Naive thymus-derived CD8-positive, alpha-beta T cell (primary cell): ENCODE measurements around the gene RAB15. TPM values are rescaled to one million over a fixed set of nuclear protein-coding genes. Genes with fewer than 3 reads are reported as not detected.

ENCODE experiments used
- ATAC-seq, 2 donors: fragments of 150-1000 bp; cut with Tn5 transposase in 1 of 2; sonication (Bioruptor Pico), chemical (Tn5 transposase) in 1 of 2; 1 replicate in 1 of 2; 2 replicates in 1 of 2; pipeline ENCODE4 v1.10.0; 2021; ENCODE audit warnings: mild to moderate bottlenecking in 2 of 2, moderate library complexity in 2 of 2
- POLR2A ChIA-PET: fragments of 350-600 bp; sonication (Branson Sonifier 250); formaldehyde crosslinking; loops from one replicate; lab custom pipeline; 2021; ENCODE audit warnings: antibody characterized with exemption; lab: Charles Lee
- DNase-seq, 10 donors: peaks; one replicate each; pipeline versions ENCODE4 v3.0.0 to v3.0.0-alpha.2; 2020 to 2022
- H3K27ac Mint-ChIP-seq, 10 donors: one replicate each; pipeline ENCODE4 v1.8.0; 2020 to 2022; ENCODE audit warnings: mild to moderate bottlenecking in 10 of 10, mixed read lengths in 10 of 10, moderate library complexity in 4 of 10, inconsistent platforms in 1 of 10
- H3K27me3 Mint-ChIP-seq, 5 donors: one replicate each; pipeline ENCODE4 v1.8.0; 2021 to 2022; ENCODE audit warnings: mixed read lengths in 5 of 5
- H3K36me3 Mint-ChIP-seq, 3 donors: one replicate each; pipeline ENCODE4 v1.8.0; 2020 to 2022; ENCODE audit warnings: mixed read lengths in 3 of 3, mild to moderate bottlenecking in 2 of 3, inconsistent platforms in 1 of 3
- H3K4me1 Mint-ChIP-seq, 4 donors: one replicate each; pipeline ENCODE4 v1.8.0; 2021 to 2022; ENCODE audit warnings: mixed read lengths in 4 of 4
- H3K4me3 Mint-ChIP-seq, 10 donors: one replicate each; pipeline ENCODE4 v1.8.0; 2020 to 2022; ENCODE audit warnings: mild to moderate bottlenecking in 10 of 10, mixed read lengths in 10 of 10, moderate library complexity in 6 of 10, inconsistent platforms in 1 of 10
- H3K9me3 Mint-ChIP-seq, 9 donors: one replicate each; pipeline ENCODE4 v1.8.0; 2020 to 2022; ENCODE audit warnings: mixed read lengths in 9 of 9, mild to moderate bottlenecking in 3 of 9, inconsistent platforms in 1 of 9, moderate library complexity in 1 of 9
- polyA plus RNA-seq, 3 donors: library from polyadenylated mRNA; unstranded; fragments of 300-500 nt; fragmentation: Illumina TruSeq; gene quantifications; one replicate each; pipeline ENCODE4 v1.2.3, GENCODE V29; 2021
- total RNA-seq, 8 experiments: library from RNA in 2 of 8; stranded (reverse) in 2 of 8; gene quantifications; one replicate each; pipeline ENCODE4 v1.2.3 and lab custom pipeline; 2021 to 2026

RAB15 gene
- total and polyA plus RNA-seq, 5 experiments from 2014 or later: 3.9 to 11.9 (median 4.7) TPM

DNA sequence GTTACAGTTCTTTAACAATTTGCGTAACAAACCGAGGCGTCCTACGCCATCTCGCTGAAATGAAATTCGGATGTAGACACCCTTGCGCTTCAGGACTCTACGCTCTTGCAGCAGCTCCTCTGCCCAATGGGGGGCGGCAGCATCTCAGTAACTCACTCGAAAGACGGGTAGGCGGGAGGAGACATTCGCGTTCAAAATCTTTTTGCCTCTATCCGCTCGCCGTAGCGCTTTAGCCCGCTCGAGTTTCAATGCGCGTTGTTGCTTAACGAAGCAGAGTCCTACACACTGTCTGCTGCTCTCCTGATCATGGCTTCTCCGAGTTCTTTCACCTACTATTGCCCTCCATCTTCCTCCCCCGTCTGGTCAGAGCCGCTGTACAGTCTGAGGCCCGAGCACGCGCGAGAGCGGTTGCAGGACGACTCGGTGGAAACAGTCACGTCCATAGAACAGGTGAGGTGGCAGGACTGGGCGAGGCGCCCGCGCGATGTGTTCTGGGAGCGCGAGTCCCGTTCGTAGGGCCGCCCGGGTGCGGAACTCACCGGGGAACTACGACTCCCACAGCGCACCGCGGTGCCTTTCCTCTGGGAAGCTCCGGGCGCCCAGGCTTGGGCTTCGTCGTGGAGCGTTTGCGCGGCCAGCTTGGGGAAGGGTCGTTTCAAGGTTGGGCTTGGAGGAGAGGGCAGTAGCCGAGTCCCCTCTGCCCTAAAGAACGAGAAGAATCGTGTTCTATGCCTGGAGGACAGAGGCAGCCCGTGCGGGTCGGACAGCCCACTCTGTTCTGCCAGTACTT is 14.7 kb upstream of the RAB15 start, which contains the start of gene FNTB:
TSS of gene FNTB (plus strand) at position 248 of the 790 bp plus-strand sequence. CDS start at position 307, 59 bp downstream.
- Mint-ChIP-seq H3K27ac (peak within 1 kb of the TSS; percentile 91 to 100 (median 98)), H3K36me3 (peaks cover 0 to 4% (median 0%) of the 10 kb centered on the region in 3 donors), H3K9me3 (no peaks in the 10 kb centered on the region), H3K4me3 (peak within 1 kb of the TSS; percentile 86 to 99 (median 98)), H3K4me1 (peaks cover 30 to 58% (median 56%) of the 10 kb centered on the region in 4 donors), H3K27me3 (peaks cover 0 to 6% (median 0%) of the 10 kb centered on the region in 5 donors)
- DNase-seq: peak; percentile 85 to 99 (median 92)
- ATAC-seq: peak; percentile 92 to 94
- POLR2A ChIA-PET: interaction anchor here (0.5 to 2.7 kb wide), 15 partner anchors 13 to 620 kb away, joined by 3 to 12 read pairs (median 5); partner anchors contain the start of genes CHURC1 and FUT8

DNA sequence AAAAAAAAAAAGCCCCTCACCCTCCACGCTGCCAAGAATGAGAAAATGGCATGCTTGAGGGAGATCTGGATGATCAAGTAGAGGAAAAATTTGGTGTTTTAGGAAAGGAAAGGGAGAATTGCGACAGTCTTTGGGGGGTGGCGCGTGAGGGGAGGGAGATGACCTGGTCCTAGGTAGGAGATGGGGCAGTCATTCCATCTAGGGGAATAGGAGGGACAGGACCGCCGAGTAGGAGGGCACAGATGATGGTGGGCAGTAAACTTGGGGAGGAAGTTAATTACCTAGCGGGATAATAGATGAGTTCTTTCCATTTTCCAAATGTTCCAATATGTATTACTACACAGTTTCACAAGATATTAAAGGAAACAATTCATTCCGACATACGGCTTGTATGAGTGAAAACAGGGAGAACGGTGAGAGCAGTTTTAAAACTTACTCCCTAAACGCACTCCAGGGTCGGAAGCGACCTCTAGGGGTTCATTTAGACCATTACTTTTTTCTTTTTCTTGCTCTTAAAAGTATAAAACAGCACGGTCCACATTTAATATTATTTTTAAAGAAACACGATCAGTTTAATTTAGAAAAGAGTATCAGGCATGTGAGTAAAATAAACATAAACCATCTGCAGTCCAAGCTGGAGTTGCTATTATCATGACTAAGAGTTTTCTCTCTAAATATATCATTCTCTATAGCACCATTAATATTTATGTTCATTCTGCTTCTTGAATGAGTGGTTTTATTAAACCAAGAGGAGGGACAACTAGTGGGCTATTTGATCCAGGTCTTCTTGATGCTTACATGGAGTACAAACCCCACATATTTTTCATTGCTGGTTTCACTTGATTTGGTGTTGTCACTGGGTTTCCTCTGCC is 11.5 kb upstream of the RAB15 start:
- ATAC-seq (no peak), DNase-seq (peak in 6 of 10 donors; percentile 14 to 67 (median 48))
- peaks cover 0 to 6% (median 0%) of the 10 kb centered on the region in 5 donors for H3K27me3 Mint-ChIP-seq
- H3K4me1 Mint-ChIP-seq: peaks cover 19 to 33% (median 30%) of the 10 kb centered on the region in 4 donors
- H3K9me3 Mint-ChIP-seq: no peaks in the 10 kb centered on the region
- H3K36me3 Mint-ChIP-seq: no peaks in the 10 kb centered on the region
- POLR2A ChIA-PET: interaction anchor here (0.6 to 1.3 kb wide), 4 partner anchors 63 to 1365 kb away, joined by 3 to 6 read pairs (median 4); partner anchors contain the start of gene CHURC1
- peak overlapping the region in 4 of 10 donors; percentile 9 to 75 (median 14) for H3K27ac Mint-ChIP-seq
- peak overlapping the region; percentile 34 to 77 (median 69) for H3K4me3 Mint-ChIP-seq

DNA sequence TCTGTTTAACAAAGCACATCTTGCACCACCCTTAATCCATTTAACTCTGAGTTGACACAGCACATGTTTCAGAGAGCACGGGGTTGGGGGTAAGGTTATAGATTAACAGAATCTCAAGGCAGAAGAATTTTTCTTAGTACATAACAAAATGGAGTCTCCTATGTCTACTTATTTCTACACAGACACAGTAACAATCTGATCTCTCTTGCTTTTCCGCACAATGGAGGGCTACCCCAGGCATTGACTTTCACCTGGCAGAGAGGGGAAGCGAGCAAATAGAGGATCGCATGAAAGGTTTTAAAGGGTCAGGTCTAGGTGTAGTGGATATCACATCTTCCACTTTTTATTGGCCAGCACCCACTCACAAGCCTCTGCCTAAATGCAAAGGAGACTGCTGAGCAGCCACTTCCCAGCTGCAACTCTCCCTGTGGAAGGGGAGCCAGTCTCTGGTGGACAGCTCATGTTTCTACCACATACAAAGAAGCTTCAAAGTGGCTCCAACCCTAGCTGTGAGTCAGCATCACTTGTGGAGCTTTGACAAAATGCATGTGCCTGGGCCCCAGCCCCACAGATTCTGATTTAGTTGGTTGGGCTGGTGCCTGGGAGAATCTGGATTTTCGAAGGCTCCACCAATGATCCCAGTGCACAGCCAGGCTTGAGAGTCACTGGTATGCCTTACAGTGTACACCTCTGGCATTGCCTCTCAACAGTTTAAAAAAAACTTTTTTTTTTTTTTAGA is 7.4 kb upstream of the RAB15 start:
- POLR2A ChIA-PET: no interaction called here
- peaks cover 0 to 6% (median 0%) of the 10 kb centered on the region in 5 donors for H3K27me3 Mint-ChIP-seq
- H3K9me3 Mint-ChIP-seq: no peaks in the 10 kb centered on the region
- no peak overlapping the region for H3K27ac Mint-ChIP-seq
- ATAC-seq: no peak
- no peaks in the 10 kb centered on the region for H3K36me3 Mint-ChIP-seq
- H3K4me3 Mint-ChIP-seq: no peak overlapping the region
- peaks cover 6 to 19% (median 10%) of the 10 kb centered on the region in 4 donors for H3K4me1 Mint-ChIP-seq
- no peak for DNase-seq

DNA sequence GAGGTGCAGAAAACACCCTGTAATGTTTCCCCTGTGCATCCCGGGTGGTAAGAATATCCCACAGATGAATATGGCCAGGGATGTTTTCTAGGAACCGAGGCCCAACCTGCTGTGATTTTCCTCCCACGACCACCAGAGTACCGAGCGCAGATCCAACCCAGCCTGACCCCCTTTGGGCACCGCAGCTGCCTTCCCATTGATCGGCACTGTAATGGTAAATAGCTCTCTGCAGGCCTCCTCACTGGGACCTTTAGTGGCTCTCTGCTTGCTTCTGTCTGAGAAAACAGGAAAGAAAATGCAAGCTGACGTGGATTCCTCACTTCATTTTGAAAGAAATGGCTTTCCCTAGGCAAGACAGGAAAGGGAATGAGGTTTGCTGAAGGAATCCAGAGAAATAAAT is 2.4 kb upstream of the RAB15 start:
- Mint-ChIP-seq H3K4me3 (peak overlapping the region in 2 of 10 donors; percentile 19 to 28), H3K9me3 (no peaks in the 10 kb centered on the region), H3K4me1 (peaks cover 8 to 21% (median 13%) of the 10 kb centered on the region in 4 donors), H3K27me3 (no peaks in the 10 kb centered on the region), H3K27ac (no peak overlapping the region), H3K36me3 (no peaks in the 10 kb centered on the region)
- DNase-seq: no peak
- POLR2A ChIA-PET: interaction anchor here (0.5 to 0.6 kb wide), 2 partner anchors 45 to 819 kb away, joined by 4 to 5 read pairs; no protein-coding TSS in a partner anchor
- no peak for ATAC-seq

DNA sequence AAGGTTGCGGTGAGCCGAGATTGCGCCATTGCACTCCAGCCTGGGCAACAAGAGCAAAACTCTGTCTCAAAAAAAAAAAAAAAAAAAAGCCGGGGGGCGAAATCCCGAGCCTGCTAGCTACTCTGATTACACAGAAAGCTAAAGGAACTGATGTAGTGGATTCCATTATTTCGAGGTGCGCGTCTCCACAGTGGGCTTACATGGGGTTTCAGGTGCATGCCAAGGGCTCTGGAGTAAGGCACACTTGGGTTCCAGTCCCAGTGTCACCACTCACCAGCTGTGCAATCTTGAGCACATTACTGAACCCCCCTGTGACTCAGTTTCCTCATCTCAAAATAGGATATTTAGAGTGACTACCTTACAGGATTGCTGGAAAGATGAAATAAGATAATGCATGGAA is 1.7 kb upstream of the RAB15 start:
- H3K27ac Mint-ChIP-seq: peak overlapping the region in 1 of 10 donors; percentile 15
- H3K4me3 Mint-ChIP-seq: peak overlapping the region in 3 of 10 donors; percentile 4 to 59 (median 25)
- no peaks in the 10 kb centered on the region for H3K36me3 Mint-ChIP-seq
- H3K4me1 Mint-ChIP-seq: peaks cover 8 to 21% (median 13%) of the 10 kb centered on the region in 4 donors
- no peaks in the 10 kb centered on the region for H3K9me3 Mint-ChIP-seq
- ATAC-seq (no peak), DNase-seq (no peak)
- no peaks in the 10 kb centered on the region for H3K27me3 Mint-ChIP-seq
- POLR2A ChIA-PET: interaction anchor here (0.6 to 0.8 kb wide), 2 partner anchors 13 to 44 kb away, joined by 3 to 4 read pairs; partner anchors contain the start of gene FNTB

DNA sequence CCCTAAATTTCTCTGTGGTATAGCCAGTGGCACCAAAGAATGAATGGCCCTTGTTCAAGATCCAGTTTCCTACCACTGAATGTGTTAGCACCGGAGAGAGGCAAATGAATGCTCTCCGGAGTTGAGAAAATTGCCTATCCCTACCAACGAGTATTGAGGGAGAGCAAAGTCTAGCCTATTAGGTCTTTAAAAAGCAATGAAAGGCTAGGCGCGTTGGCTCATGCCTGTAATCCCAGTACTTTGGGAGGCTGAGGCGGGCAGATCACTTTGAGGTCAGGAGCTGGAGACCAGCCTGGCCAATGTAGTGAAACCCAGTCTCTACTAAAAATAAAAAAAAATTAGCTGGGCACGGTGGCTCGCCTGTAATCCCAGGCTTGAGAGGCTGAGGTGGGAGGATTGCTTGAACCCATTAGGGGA is 898 bp upstream of the RAB15 start:
- Mint-ChIP-seq H3K9me3 (no peaks in the 10 kb centered on the region), H3K4me3 (peak overlapping the region; percentile 80 to 90 (median 84)), H3K27ac (peak overlapping the region in 8 of 10 donors; percentile 11 to 88 (median 58)), H3K36me3 (no peaks in the 10 kb centered on the region), H3K27me3 (no peaks in the 10 kb centered on the region), H3K4me1 (peaks cover 8 to 25% (median 13%) of the 10 kb centered on the region in 4 donors)
- POLR2A ChIA-PET: interaction anchor here (0.8 kb wide), 1 partner anchor 14 kb away, joined by 3 read pairs; the partner anchor contains the start of gene FNTB
- DNase-seq (no peak), ATAC-seq (no peak)

DNA sequence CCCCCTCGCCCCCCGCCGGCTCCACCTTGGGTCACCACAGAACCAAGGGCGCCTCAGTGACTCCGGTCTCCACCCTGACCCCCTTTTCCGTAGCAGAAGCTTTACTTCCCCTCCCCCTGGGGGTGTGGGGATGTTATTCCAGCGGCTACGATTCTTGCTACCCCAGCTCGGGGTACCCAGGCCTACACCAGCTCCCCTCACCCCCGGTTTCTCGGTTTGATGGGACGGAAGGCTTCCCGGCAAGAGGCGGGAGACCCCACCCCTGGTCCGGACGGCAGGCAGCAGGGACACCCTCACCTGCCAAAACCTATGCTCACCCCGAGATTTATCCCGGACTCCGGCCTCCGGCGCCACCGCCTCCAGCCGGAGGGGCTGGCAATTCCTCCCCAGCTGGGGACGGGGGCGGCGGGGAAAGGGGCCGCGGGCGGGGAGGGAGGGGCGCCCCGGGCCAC is 619 bp downstream of the RAB15 start:
- Mint-ChIP-seq H3K27me3 (no peaks in the 10 kb centered on the region), H3K9me3 (no peaks in the 10 kb centered on the region)
- DNase-seq: peak in 1 of 10 donors; percentile 16

DNA sequence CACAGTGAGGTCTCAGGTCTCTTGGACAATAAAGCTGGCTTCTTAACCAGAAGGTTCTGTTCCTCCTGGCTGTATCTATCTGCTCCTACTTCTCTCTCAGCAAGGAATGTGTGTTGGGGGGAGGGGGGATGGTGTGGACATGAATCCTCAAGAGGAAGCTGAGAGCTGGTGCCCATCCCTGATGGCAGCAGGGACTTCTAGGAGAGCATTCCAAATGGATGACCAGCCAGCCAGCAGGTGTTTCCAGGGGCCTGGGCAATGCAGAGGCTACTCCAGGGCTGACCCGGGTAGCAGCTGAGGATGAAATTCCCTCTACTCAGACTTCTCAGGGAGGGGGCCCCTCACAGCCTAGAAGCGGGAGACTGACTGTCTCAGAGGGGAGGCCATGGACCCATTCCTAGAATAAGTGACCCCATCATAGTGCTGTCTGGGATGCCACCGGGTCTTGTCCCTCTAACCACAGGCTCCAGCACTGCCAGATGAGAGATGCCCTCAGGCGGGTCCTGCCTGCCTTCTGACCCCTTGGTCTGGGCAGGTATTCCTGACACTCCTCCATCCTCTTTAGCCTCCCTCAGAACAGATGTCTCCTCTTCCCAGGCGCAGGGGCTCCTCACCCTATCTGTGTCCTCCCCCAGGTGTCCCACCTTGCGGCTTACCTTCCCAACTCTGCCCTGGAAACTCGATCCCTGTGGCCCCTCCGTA is 1.2 kb downstream of the RAB15 start:
- H3K36me3 Mint-ChIP-seq: no peaks in the 10 kb centered on the region
- H3K4me1 Mint-ChIP-seq: peaks cover 8 to 22% (median 13%) of the 10 kb centered on the region in 4 donors
- POLR2A ChIA-PET: interaction anchor here (0.6 to 1.2 kb wide), 6 partner anchors 16 to 91 kb away, joined by 3 to 6 read pairs (median 3); partner anchors contain the start of genes FNTB and SPTB
- H3K9me3 Mint-ChIP-seq: no peaks in the 10 kb centered on the region
- H3K4me3 Mint-ChIP-seq: peak overlapping the region; percentile 77 to 89 (median 81)
- peak overlapping the region in 9 of 10 donors; percentile 29 to 88 (median 74) for H3K27ac Mint-ChIP-seq
- no peak for DNase-seq
- no peak for ATAC-seq
- H3K27me3 Mint-ChIP-seq: no peaks in the 10 kb centered on the region

More for the DNA sequence above, 619 bp downstream of the RAB15 start:
- peak overlapping the region; percentile 77 to 89 (median 81) for H3K4me3 Mint-ChIP-seq
- no peaks in the 10 kb centered on the region for H3K36me3 Mint-ChIP-seq
- peak overlapping the region in 9 of 10 donors; percentile 19 to 88 (median 66) for H3K27ac Mint-ChIP-seq
- peaks cover 8 to 26% (median 13%) of the 10 kb centered on the region in 4 donors for H3K4me1 Mint-ChIP-seq
- POLR2A ChIA-PET: interaction anchor here (0.6 to 1.2 kb wide), 3 partner anchors 18 to 92 kb away, joined by 3 read pairs; partner anchors contain the start of gene SPTB
- peak in 1 of 2 donors; percentile 3 for ATAC-seq

DNA sequence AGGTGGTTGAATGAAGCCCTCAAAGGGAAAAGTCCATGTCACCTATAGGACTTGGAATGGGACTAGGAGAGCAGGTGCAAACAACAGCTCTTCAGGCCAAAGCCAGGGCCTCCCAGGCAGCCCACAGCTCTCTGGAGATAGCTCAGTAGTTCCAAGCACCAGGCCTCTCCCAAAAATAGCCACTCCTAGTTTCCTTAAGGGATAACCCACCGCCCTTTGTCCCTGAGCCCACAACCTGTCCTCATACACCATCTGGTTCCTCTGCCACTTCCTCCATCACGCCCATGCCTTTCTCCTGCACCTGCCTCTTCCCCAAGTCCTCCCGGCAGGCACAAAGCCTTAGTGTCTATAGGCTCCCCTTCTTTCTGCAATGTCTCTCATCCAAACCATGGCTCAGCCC is 2.1 kb downstream of the RAB15 start:
- no peak for DNase-seq
- no peaks in the 10 kb centered on the region for H3K27me3 Mint-ChIP-seq
- POLR2A ChIA-PET: interaction anchor here (0.6 to 1.2 kb wide), 4 partner anchors 14 to 55 kb away, joined by 3 to 6 read pairs (median 3); partner anchors contain the start of gene FNTB

DNA sequence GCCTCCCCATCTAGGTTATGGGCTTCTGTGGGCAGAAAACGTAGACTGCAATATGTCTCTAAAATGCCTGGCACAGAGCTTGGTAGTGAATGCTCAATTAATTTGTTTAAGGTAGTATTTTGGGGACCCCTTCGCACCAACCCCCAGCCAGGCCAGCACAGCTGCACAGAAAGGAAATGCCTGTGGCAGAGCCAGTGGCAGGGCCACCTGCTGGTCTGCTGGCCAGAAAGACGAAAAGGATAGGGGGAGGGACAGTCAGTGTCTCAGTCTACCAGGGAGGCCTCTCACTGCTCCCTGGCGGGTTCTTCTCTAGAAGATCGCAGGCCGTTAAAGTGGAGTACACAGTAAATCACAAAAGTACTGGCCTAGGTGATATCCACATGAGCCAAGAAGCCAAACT is 3.5 kb downstream of the RAB15 start:
- peaks cover 8 to 22% (median 15%) of the 10 kb centered on the region in 4 donors for H3K4me1 Mint-ChIP-seq
- peak overlapping the region in 1 of 10 donors; percentile 35 for H3K27ac Mint-ChIP-seq
- no peaks in the 10 kb centered on the region for H3K27me3 Mint-ChIP-seq
- ATAC-seq (no peak), DNase-seq (no peak)
- H3K9me3 Mint-ChIP-seq: no peaks in the 10 kb centered on the region
- POLR2A ChIA-PET: interaction anchor here (1.1 kb wide), 1 partner anchor 55 kb away, joined by 3 read pairs; the partner anchor contains the start of gene CHURC1
- H3K4me3 Mint-ChIP-seq: no peak overlapping the region
- H3K36me3 Mint-ChIP-seq: peaks cover 0 to 3% (median 0%) of the 10 kb centered on the region in 3 donors

More for the DNA sequence above, 2.1 kb downstream of the RAB15 start:
- Mint-ChIP-seq H3K27ac (peak overlapping the region in 6 of 10 donors; percentile 1 to 80 (median 48)), H3K9me3 (no peaks in the 10 kb centered on the region), H3K4me3 (peak overlapping the region in 7 of 10 donors; percentile 2 to 89 (median 81)), H3K36me3 (peaks cover 0 to 3% (median 0%) of the 10 kb centered on the region in 3 donors), H3K4me1 (peaks cover 8 to 22% (median 13%) of the 10 kb centered on the region in 4 donors)
- no peak for ATAC-seq
